ENCODE measurements around the gene GLS2.
"Not testable (repeated sequence)": the region's sequence is repeated elsewhere in the genome, so short reads cannot be mapped to it uniquely, and the experiment has no call there.

The GLS2 gene

GRCh38 chr12:56520048-56520447 lies 32.1 kb upstream of the GLS2 start:
- no peak overlapping the region for H3K4me3 ChIP-seq (ENCODE audit: low read depth in 1 of 2, low read length in 2 of 2)
- no peak overlapping the region for H3K9ac ChIP-seq (ENCODE audit: low read depth in 1 of 2, low read length in 2 of 2)
- H3K27ac ChIP-seq (ENCODE audit: low read depth, low read length), result peak overlapping the region; percentile 11
- H3K27me3 ChIP-seq (ENCODE audit: control insufficient read depth in 1 of 2, insufficient read depth in 2 of 2, low read length in 2 of 2), result no peaks in the 10 kb centered on the region
- no peaks in the 10 kb centered on the region for H3K36me3 ChIP-seq (ENCODE audit: control insufficient read depth in 1 of 2, insufficient read depth in 2 of 2, low read length in 2 of 2)
- peaks cover 0 to 9% of the 10 kb centered on the region in 2 donors for H3K4me1 ChIP-seq (ENCODE audit: control insufficient read depth in 1 of 2, insufficient read depth in 2 of 2, low read length in 2 of 2)
- no peaks in the 10 kb centered on the region for H3K9me3 ChIP-seq (ENCODE audit: control insufficient read depth in 1 of 2, low read length in 2 of 2)

- Histone ChIP-seq H3K4me3 (ENCODE audit: low read depth in 1 of 2, low read length in 2 of 2) (no peak overlapping the region), H3K36me3 (ENCODE audit: control insufficient read depth in 1 of 2, insufficient read depth in 2 of 2, low read length in 2 of 2) (no peaks in the 10 kb centered on the region), H3K27me3 (ENCODE audit: control insufficient read depth in 1 of 2, insufficient read depth in 2 of 2, low read length in 2 of 2) (no peaks in the 10 kb centered on the region), H3K9ac (ENCODE audit: low read depth in 1 of 2, low read length in 2 of 2) (no peak overlapping the region), H3K4me1 (ENCODE audit: control insufficient read depth in 1 of 2, insufficient read depth in 2 of 2, low read length in 2 of 2) (peaks cover 0 to 9% of the 10 kb centered on the region in 2 donors), H3K27ac (ENCODE audit: low read depth, low read length) (no peak overlapping the region), H3K9me3 (ENCODE audit: control insufficient read depth in 1 of 2, low read length in 2 of 2) (no peaks in the 10 kb centered on the region)
These were observed 30.6 kb upstream of the GLS2 start for GRCh38 chr12:56518570-56518969.

GRCh38 chr12:56517854-56518253 lies 29.9 kb upstream of the GLS2 start:
- Histone ChIP-seq H3K27ac (ENCODE audit: low read depth, low read length) (no peak overlapping the region), H3K27me3 (ENCODE audit: control insufficient read depth in 1 of 2, insufficient read depth in 2 of 2, low read length in 2 of 2) (no peaks in the 10 kb centered on the region), H3K9ac (ENCODE audit: low read depth in 1 of 2, low read length in 2 of 2) (no peak overlapping the region), H3K4me3 (ENCODE audit: low read depth in 1 of 2, low read length in 2 of 2) (no peak overlapping the region), H3K4me1 (ENCODE audit: control insufficient read depth in 1 of 2, insufficient read depth in 2 of 2, low read length in 2 of 2) (peaks cover 0 to 8% of the 10 kb centered on the region in 2 donors), H3K36me3 (ENCODE audit: control insufficient read depth in 1 of 2, insufficient read depth in 2 of 2, low read length in 2 of 2) (no peaks in the 10 kb centered on the region), H3K9me3 (ENCODE audit: control insufficient read depth in 1 of 2, low read length in 2 of 2) (no peaks in the 10 kb centered on the region)

GRCh38 chr12:56514014-56514318 lies 26.0 kb upstream of the GLS2 start:
- not testable (repeated sequence) for H3K4me1 ChIP-seq (ENCODE audit: control insufficient read depth in 1 of 2, insufficient read depth in 2 of 2, low read length in 2 of 2); H3K9ac ChIP-seq (ENCODE audit: low read depth in 1 of 2, low read length in 2 of 2); H3K27me3 ChIP-seq (ENCODE audit: control insufficient read depth in 1 of 2, insufficient read depth in 2 of 2, low read length in 2 of 2); H3K9me3 ChIP-seq (ENCODE audit: control insufficient read depth in 1 of 2, low read length in 2 of 2); H3K36me3 ChIP-seq (ENCODE audit: control insufficient read depth in 1 of 2, insufficient read depth in 2 of 2, low read length in 2 of 2); H3K27ac ChIP-seq (ENCODE audit: low read depth, low read length); H3K4me3 ChIP-seq (ENCODE audit: low read depth in 1 of 2, low read length in 2 of 2)

GRCh38 chr12:56510786-56511185 lies 22.8 kb upstream of the GLS2 start:
- Histone ChIP-seq H3K27me3 (ENCODE audit: control insufficient read depth in 1 of 2, insufficient read depth in 2 of 2, low read length in 2 of 2) (no peaks in the 10 kb centered on the region), H3K27ac (ENCODE audit: low read depth, low read length) (no peak overlapping the region), H3K4me1 (ENCODE audit: control insufficient read depth in 1 of 2, insufficient read depth in 2 of 2, low read length in 2 of 2) (no peaks in the 10 kb centered on the region), H3K9me3 (ENCODE audit: control insufficient read depth in 1 of 2, low read length in 2 of 2) (no peaks in the 10 kb centered on the region), H3K4me3 (ENCODE audit: low read depth in 1 of 2, low read length in 2 of 2) (no peak overlapping the region), H3K9ac (ENCODE audit: low read depth in 1 of 2, low read length in 2 of 2) (no peak overlapping the region), H3K36me3 (ENCODE audit: control insufficient read depth in 1 of 2, insufficient read depth in 2 of 2, low read length in 2 of 2) (no peaks in the 10 kb centered on the region)

- not testable (repeated sequence) for H3K36me3 ChIP-seq (ENCODE audit: control insufficient read depth in 1 of 2, insufficient read depth in 2 of 2, low read length in 2 of 2); H3K4me3 ChIP-seq (ENCODE audit: low read depth in 1 of 2, low read length in 2 of 2); H3K27ac ChIP-seq (ENCODE audit: low read depth, low read length); H3K27me3 ChIP-seq (ENCODE audit: control insufficient read depth in 1 of 2, insufficient read depth in 2 of 2, low read length in 2 of 2); H3K9ac ChIP-seq (ENCODE audit: low read depth in 1 of 2, low read length in 2 of 2); H3K9me3 ChIP-seq (ENCODE audit: control insufficient read depth in 1 of 2, low read length in 2 of 2); H3K4me1 ChIP-seq (ENCODE audit: control insufficient read depth in 1 of 2, insufficient read depth in 2 of 2, low read length in 2 of 2)
These were observed 11.9 kb upstream of the GLS2 start for GRCh38 chr12:56499879-56500278.

- H3K9me3 ChIP-seq (ENCODE audit: control insufficient read depth in 1 of 2, low read length in 2 of 2); H3K4me3 ChIP-seq (ENCODE audit: low read depth in 1 of 2, low read length in 2 of 2); H3K9ac ChIP-seq (ENCODE audit: low read depth in 1 of 2, low read length in 2 of 2); H3K27me3 ChIP-seq (ENCODE audit: control insufficient read depth in 1 of 2, insufficient read depth in 2 of 2, low read length in 2 of 2); H3K4me1 ChIP-seq (ENCODE audit: control insufficient read depth in 1 of 2, insufficient read depth in 2 of 2, low read length in 2 of 2); H3K36me3 ChIP-seq (ENCODE audit: control insufficient read depth in 1 of 2, insufficient read depth in 2 of 2, low read length in 2 of 2); H3K27ac ChIP-seq (ENCODE audit: low read depth, low read length): not testable (repeated sequence)
These were observed 11.5 kb upstream of the GLS2 start for GRCh38 chr12:56499452-56499851.

- H3K9me3 ChIP-seq (ENCODE audit: control insufficient read depth in 1 of 2, low read length in 2 of 2); H3K4me1 ChIP-seq (ENCODE audit: control insufficient read depth in 1 of 2, insufficient read depth in 2 of 2, low read length in 2 of 2); H3K4me3 ChIP-seq (ENCODE audit: low read depth in 1 of 2, low read length in 2 of 2); H3K27me3 ChIP-seq (ENCODE audit: control insufficient read depth in 1 of 2, insufficient read depth in 2 of 2, low read length in 2 of 2); H3K27ac ChIP-seq (ENCODE audit: low read depth, low read length); H3K36me3 ChIP-seq (ENCODE audit: control insufficient read depth in 1 of 2, insufficient read depth in 2 of 2, low read length in 2 of 2); H3K9ac ChIP-seq (ENCODE audit: low read depth in 1 of 2, low read length in 2 of 2): not testable (repeated sequence)
These were observed 10.4 kb upstream of the GLS2 start for GRCh38 chr12:56498126-56498902.

GRCh38 chr12:56496704-56497103 lies 8.7 kb upstream of the GLS2 start:
- not testable (repeated sequence) for H3K36me3 ChIP-seq (ENCODE audit: control insufficient read depth in 1 of 2, insufficient read depth in 2 of 2, low read length in 2 of 2); H3K9me3 ChIP-seq (ENCODE audit: control insufficient read depth in 1 of 2, low read length in 2 of 2); H3K27ac ChIP-seq (ENCODE audit: low read depth, low read length); H3K4me1 ChIP-seq (ENCODE audit: control insufficient read depth in 1 of 2, insufficient read depth in 2 of 2, low read length in 2 of 2); H3K27me3 ChIP-seq (ENCODE audit: control insufficient read depth in 1 of 2, insufficient read depth in 2 of 2, low read length in 2 of 2); H3K9ac ChIP-seq (ENCODE audit: low read depth in 1 of 2, low read length in 2 of 2); H3K4me3 ChIP-seq (ENCODE audit: low read depth in 1 of 2, low read length in 2 of 2)

- not testable (repeated sequence) for H3K9ac ChIP-seq (ENCODE audit: low read depth in 1 of 2, low read length in 2 of 2)
These were observed 6.5 kb upstream of the GLS2 start for GRCh38 chr12:56494481-56494880.

GRCh38 chr12:56494106-56494415 lies 6.1 kb upstream of the GLS2 start:
- not testable (repeated sequence) for H3K27me3 ChIP-seq (ENCODE audit: control insufficient read depth in 1 of 2, insufficient read depth in 2 of 2, low read length in 2 of 2); H3K4me1 ChIP-seq (ENCODE audit: control insufficient read depth in 1 of 2, insufficient read depth in 2 of 2, low read length in 2 of 2); H3K9ac ChIP-seq (ENCODE audit: low read depth in 1 of 2, low read length in 2 of 2); H3K27ac ChIP-seq (ENCODE audit: low read depth, low read length); H3K9me3 ChIP-seq (ENCODE audit: control insufficient read depth in 1 of 2, low read length in 2 of 2); H3K36me3 ChIP-seq (ENCODE audit: control insufficient read depth in 1 of 2, insufficient read depth in 2 of 2, low read length in 2 of 2); H3K4me3 ChIP-seq (ENCODE audit: low read depth in 1 of 2, low read length in 2 of 2)

More at GRCh38 chr12:56494481-56494880, 6.5 kb upstream of the GLS2 start:
- not testable (repeated sequence) for H3K27me3 ChIP-seq (ENCODE audit: control insufficient read depth in 1 of 2, insufficient read depth in 2 of 2, low read length in 2 of 2); H3K4me1 ChIP-seq (ENCODE audit: control insufficient read depth in 1 of 2, insufficient read depth in 2 of 2, low read length in 2 of 2); H3K9me3 ChIP-seq (ENCODE audit: control insufficient read depth in 1 of 2, low read length in 2 of 2); H3K36me3 ChIP-seq (ENCODE audit: control insufficient read depth in 1 of 2, insufficient read depth in 2 of 2, low read length in 2 of 2); H3K4me3 ChIP-seq (ENCODE audit: low read depth in 1 of 2, low read length in 2 of 2); H3K27ac ChIP-seq (ENCODE audit: low read depth, low read length)

Data from duodenal mucosa (tissue), 2 donors.